ENCODE data around the gene OMD. TPM values are rescaled to one million over a fixed set of nuclear protein-coding genes. Genes with fewer than 3 reads are reported as not detected.

Gene OMD
- total RNA-seq, 4 donors from 2014 or later, result 0.11 to 21.9 (median 2.4) TPM

GRCh38 chr9:92406477-92406876, 17.8 kb downstream of the OMD start:
- Histone ChIP-seq H3K27ac (peak overlapping the region in 3 of 4 donors; percentile 2 to 61 (median 10)), H3K4me1 (peaks cover 0 to 16% (median 0%) of the 10 kb centered on the region in 3 donors), H3K4me3 (peak overlapping the region in 2 of 4 donors; percentile 10 to 48), H3K27me3 (no peaks in the 10 kb centered on the region), H3K36me3 (no peaks in the 10 kb centered on the region), H3K9me3 (no peaks in the 10 kb centered on the region)
- intact Hi-C loops (cut with DNase I), result no loop called here
- 46 to 54% methylated on average over 3 of the region's 3 CpGs for WGBS, 2 donors
- TF ChIP-seq POLR2A (IDR thresholded peaks at IDR 0.05), result peak in 1 of 4 donors; percentile 12
- TF ChIP-seq, protein P1, sequence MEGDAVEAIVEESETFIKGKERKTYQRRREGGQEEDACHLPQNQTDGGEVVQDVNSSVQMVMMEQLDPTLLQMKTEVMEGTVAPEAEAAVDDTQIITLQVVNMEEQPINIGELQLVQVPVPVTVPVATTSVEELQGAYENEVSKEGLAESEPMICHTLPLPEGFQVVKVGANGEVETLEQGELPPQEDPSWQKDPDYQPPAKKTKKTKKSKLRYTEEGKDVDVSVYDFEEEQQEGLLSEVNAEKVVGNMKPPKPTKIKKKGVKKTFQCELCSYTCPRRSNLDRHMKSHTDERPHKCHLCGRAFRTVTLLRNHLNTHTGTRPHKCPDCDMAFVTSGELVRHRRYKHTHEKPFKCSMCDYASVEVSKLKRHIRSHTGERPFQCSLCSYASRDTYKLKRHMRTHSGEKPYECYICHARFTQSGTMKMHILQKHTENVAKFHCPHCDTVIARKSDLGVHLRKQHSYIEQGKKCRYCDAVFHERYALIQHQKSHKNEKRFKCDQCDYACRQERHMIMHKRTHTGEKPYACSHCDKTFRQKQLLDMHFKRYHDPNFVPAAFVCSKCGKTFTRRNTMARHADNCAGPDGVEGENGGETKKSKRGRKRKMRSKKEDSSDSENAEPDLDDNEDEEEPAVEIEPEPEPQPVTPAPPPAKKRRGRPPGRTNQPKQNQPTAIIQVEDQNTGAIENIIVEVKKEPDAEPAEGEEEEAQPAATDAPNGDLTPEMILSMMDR (IDR thresholded peaks at IDR 0.05), result no peak
- DNase-seq, result peak; percentile 8

DNA sequence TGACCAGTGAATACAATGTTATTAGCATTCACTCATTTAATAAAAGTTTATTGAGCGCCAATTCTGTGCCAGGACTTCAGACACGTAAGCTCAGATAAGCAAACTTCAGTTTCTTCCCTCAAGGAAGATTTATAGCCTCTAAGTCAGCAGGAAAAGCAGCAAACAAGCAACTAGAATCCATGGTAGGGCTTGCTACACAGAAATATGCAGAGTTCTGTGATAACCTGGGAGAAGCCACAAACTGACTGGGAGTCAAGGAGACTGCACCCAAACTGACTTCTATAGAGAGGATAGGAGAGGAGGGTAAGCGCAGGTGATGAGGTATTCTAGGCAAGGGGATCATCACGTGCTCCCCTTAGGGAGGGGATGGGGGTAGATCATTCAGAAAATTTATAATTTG, 18.5 kb downstream of the OMD start:
- Histone ChIP-seq H3K4me3 (peak overlapping the region in 1 of 4 donors; percentile 48), H3K9me3 (no peaks in the 10 kb centered on the region), H3K4me1 (peaks cover 0 to 16% (median 0%) of the 10 kb centered on the region in 3 donors), H3K36me3 (no peaks in the 10 kb centered on the region), H3K27ac (peak overlapping the region in 2 of 4 donors; percentile 10 to 61), H3K27me3 (no peaks in the 10 kb centered on the region)
- intact Hi-C loops (cut with DNase I), result no loop called here
- DNase-seq, result no peak
- WGBS, 2 donors, result 72 to 82% methylated on average over 4 of the region's 4 CpGs
- TF ChIP-seq, protein P1 (IDR thresholded peaks at IDR 0.05), result no peak
- TF ChIP-seq POLR2A (IDR thresholded peaks at IDR 0.05), result no peak

GRCh38 chr9:92404042-92404836, 20.0 kb downstream of the OMD start, which contains the start of gene OGN:
Gene OGN, minus strand, starts transcription at chr9:92404578. Its CDS starts 1,171 bp downstream, at chr9:92403407.
- peak within 1 kb of the TSS in 2 of 4 donors; percentile 21 to 29 for H3K4me3 ChIP-seq
- H3K4me1 ChIP-seq, result peaks cover 0 to 16% (median 0%) of the 10 kb centered on the region in 3 donors
- WGBS, 2 donors, result 66 to 78% methylated on average over 5 of the region's 5 CpGs
- H3K27me3 ChIP-seq, result no peaks in the 10 kb centered on the region
- peak within 1 kb of the TSS in 1 of 4 donors; percentile 23 for H3K27ac ChIP-seq
- TF ChIP-seq POLR2A (IDR thresholded peaks at IDR 0.05), result no peak
- H3K36me3 ChIP-seq, result no peaks in the 10 kb centered on the region
- H3K9me3 ChIP-seq, result no peaks in the 10 kb centered on the region
- DNase-seq, result no peak
- intact Hi-C loops (cut with DNase I), result no loop called here

GRCh38 chr9:92402826-92403745, 21.2 kb downstream of the OMD start:
- DNase-seq, result no peak
- H3K36me3 ChIP-seq, result no peaks in the 10 kb centered on the region
- WGBS, 2 donors, result 61 to 70% methylated on average over 5 of the region's 5 CpGs
- TF ChIP-seq POLR2A (IDR thresholded peaks at IDR 0.05), result no peak
- TF ChIP-seq, protein P1 (IDR thresholded peaks at IDR 0.05), result no peak
- H3K9me3 ChIP-seq, result no peaks in the 10 kb centered on the region
- peaks cover 0 to 16% (median 0%) of the 10 kb centered on the region in 3 donors for H3K4me1 ChIP-seq
- peak overlapping the region in 2 of 4 donors; percentile 21 to 29 for H3K4me3 ChIP-seq
- no peaks in the 10 kb centered on the region for H3K27me3 ChIP-seq
- intact Hi-C loops (cut with DNase I), result no loop called here
- peak overlapping the region in 1 of 4 donors; percentile 20 for H3K27ac ChIP-seq

DNA sequence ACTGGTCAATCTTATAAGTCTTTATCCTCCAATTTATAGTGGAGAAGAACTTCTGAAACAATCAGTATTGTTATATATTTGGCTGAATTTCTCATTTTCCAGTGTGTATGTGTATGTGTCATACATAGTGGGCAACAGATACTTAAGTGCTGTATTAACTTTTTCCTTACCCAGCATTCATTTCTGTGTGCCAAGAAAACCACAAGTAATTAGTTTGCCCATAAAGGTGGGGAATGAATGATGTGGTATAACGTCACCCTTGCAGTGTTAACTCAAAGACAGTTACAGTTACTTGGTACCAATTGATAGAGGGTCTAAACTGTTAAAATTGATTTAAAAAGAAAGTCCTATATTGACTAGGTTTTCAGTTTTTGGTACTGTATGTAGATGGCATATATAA, 21.9 kb downstream of the OMD start:
- H3K36me3 ChIP-seq, result no peaks in the 10 kb centered on the region
- intact Hi-C loops (cut with DNase I), result no loop called here
- no peaks in the 10 kb centered on the region for H3K9me3 ChIP-seq
- 40 to 48% methylated on average over 1 of the region's 1 CpG for WGBS, 2 donors
- H3K4me3 ChIP-seq, result no peak overlapping the region
- H3K27ac ChIP-seq, result no peak overlapping the region
- peaks cover 0 to 16% (median 0%) of the 10 kb centered on the region in 3 donors for H3K4me1 ChIP-seq
- DNase-seq, result no peak
- no peaks in the 10 kb centered on the region for H3K27me3 ChIP-seq
- TF ChIP-seq, protein P1 (IDR thresholded peaks at IDR 0.05), result no peak
- TF ChIP-seq POLR2A (IDR thresholded peaks at IDR 0.05), result no peak
